Stimulated activated CD8-positive, alpha-beta memory T cell treated with anti-CD3 and anti-CD28 coated beads, Interleukin-4, amount 100 ng/mL, for 24 hours (primary cell): Measurements from ENCODE around the gene PPP3R1.
A peak's percentile ranks its signal among the peaks of the same experiment; 100 is the strongest.

Source experiments
- DNase-seq: peaks from one replicate; pipeline ENCODE4 v3.0.0-alpha.2; 2020; ENCODE audit warnings: low read depth

Gene PPP3R1

GRCh38 chr2:68258851-68259250, 6.5 kb upstream of the PPP3R1 start:
- DNase-seq: no peak

GRCh38 chr2:68256093-68256450, 3.7 kb upstream of the PPP3R1 start:
- DNase-seq: no peak

GRCh38 chr2:68253219-68254068, 1.1 kb upstream of the PPP3R1 start:
- no peak for DNase-seq

- peak; percentile 28 for DNase-seq
Measured at GRCh38 chr2:68251855-68252399, 405 bp downstream of the PPP3R1 start.

GRCh38 chr2:68251187-68251854, 1.0 kb downstream of the PPP3R1 start:
- DNase-seq: peak; percentile 38

- DNase-seq: no peak
Measured at GRCh38 chr2:68250652-68251186, 1.6 kb downstream of the PPP3R1 start.

GRCh38 chr2:68250196-68250595, 2.1 kb downstream of the PPP3R1 start:
- DNase-seq: no peak

GRCh38 chr2:68248806-68249205, 3.5 kb downstream of the PPP3R1 start:
- no peak for DNase-seq

GRCh38 chr2:68248361-68248760, 4.0 kb downstream of the PPP3R1 start:
- DNase-seq: no peak

GRCh38 chr2:68246396-68246795, 5.9 kb downstream of the PPP3R1 start:
- no peak for DNase-seq

- DNase-seq: no peak
Measured at GRCh38 chr2:68245672-68246071, 6.7 kb downstream of the PPP3R1 start.

GRCh38 chr2:68245066-68245465, 7.3 kb downstream of the PPP3R1 start:
- no peak for DNase-seq

GRCh38 chr2:68244456-68244855, 7.9 kb downstream of the PPP3R1 start:
- no peak for DNase-seq

- DNase-seq: no peak
Measured at GRCh38 chr2:68241732-68242131, 10.6 kb downstream of the PPP3R1 start.

GRCh38 chr2:68240446-68240845, 11.9 kb downstream of the PPP3R1 start:
- DNase-seq: no peak

GRCh38 chr2:68238955-68239822, 13.1 kb downstream of the PPP3R1 start:
- DNase-seq: no peak

GRCh38 chr2:68237976-68238580, 14.3 kb downstream of the PPP3R1 start:
- no peak for DNase-seq

GRCh38 chr2:68237404-68237803, 14.9 kb downstream of the PPP3R1 start:
- DNase-seq: no peak

GRCh38 chr2:68236876-68237275, 15.5 kb downstream of the PPP3R1 start:
- no peak for DNase-seq

- DNase-seq: no peak
Measured at GRCh38 chr2:68236103-68236734, 16.1 kb downstream of the PPP3R1 start.

- DNase-seq: no peak
Measured at GRCh38 chr2:68235090-68235489, 17.2 kb downstream of the PPP3R1 start.
